ENCODE results near the gene MLST8.
A peak's percentile ranks its signal among the peaks of the same experiment; 100 is the strongest.
"Not testable (repeated sequence)": the region's sequence is repeated elsewhere in the genome, so short reads cannot be mapped to it uniquely, and the experiment has no call there.

MLST8 gene

GRCh38 chr16:2242598-2242997, 37.3 kb downstream of the MLST8 start:
- H3K4me3 ChIP-seq (ENCODE audit: low read depth, low read length), result no peak overlapping the region

- no peak overlapping the region for H3K4me3 ChIP-seq (ENCODE audit: low read depth, low read length)
These were observed 37.8 kb downstream of the MLST8 start for GRCh38 chr16:2243031-2243528.

GRCh38 chr16:2243781-2244180, 38.5 kb downstream of the MLST8 start:
- no peak overlapping the region for H3K4me3 ChIP-seq (ENCODE audit: low read depth, low read length)

- no peak overlapping the region for H3K4me3 ChIP-seq (ENCODE audit: low read depth, low read length)
These were observed 39.0 kb downstream of the MLST8 start for GRCh38 chr16:2244301-2244700.

GRCh38 chr16:2244926-2245795, 39.9 kb downstream of the MLST8 start:
- no peak overlapping the region for H3K4me3 ChIP-seq (ENCODE audit: low read depth, low read length)

- no peak overlapping the region for H3K4me3 ChIP-seq (ENCODE audit: low read depth, low read length)
These were observed 41.1 kb downstream of the MLST8 start for GRCh38 chr16:2246301-2246885.

- peak overlapping the region; percentile 71 for H3K4me3 ChIP-seq (ENCODE audit: low read depth, low read length)
These were observed 45.5 kb downstream of the MLST8 start for GRCh38 chr16:2250652-2251295.

GRCh38 chr16:2251296-2252111, 46.2 kb downstream of the MLST8 start, which contains the start of gene ECI1:
TSS of gene ECI1 (minus strand) at chr16:2251587. CDS start at chr16:2251566, 21 bp downstream.
- peak within 1 kb of the TSS; percentile 71 for H3K4me3 ChIP-seq (ENCODE audit: low read depth, low read length)

- no peak overlapping the region for H3K4me3 ChIP-seq (ENCODE audit: low read depth, low read length)
These were observed 47.5 kb downstream of the MLST8 start for GRCh38 chr16:2252806-2253148.

GRCh38 chr16:2253293-2253692, 48.0 kb downstream of the MLST8 start:
- H3K4me3 ChIP-seq (ENCODE audit: low read depth, low read length), result no peak overlapping the region

GRCh38 chr16:2256531-2257140, 51.4 kb downstream of the MLST8 start:
- no peak overlapping the region for H3K4me3 ChIP-seq (ENCODE audit: low read depth, low read length)

- H3K4me3 ChIP-seq (ENCODE audit: low read depth, low read length), result no peak overlapping the region
These were observed 52.5 kb downstream of the MLST8 start for GRCh38 chr16:2257726-2258125.

GRCh38 chr16:2258530-2258929, 53.3 kb downstream of the MLST8 start:
- H3K4me3 ChIP-seq (ENCODE audit: low read depth, low read length), result not testable (repeated sequence)
